VCaP (cell line): ENCODE results near the gene KCNAB2.

Experiments used
- H3K27ac ChIP-seq: fragments of 450-650 bp; 2 replicates; pipeline ENCODE4 v1.5.1; 2017
- CTCF ChIP-seq: fragments of 450-650 bp; conservative IDR thresholded peaks from 2 replicates; pipeline ENCODE4 v1.5.1; 2017; ENCODE audit warnings: mild to moderate bottlenecking, moderate library complexity

Gene KCNAB2

GRCh38 chr1:6096243-6097116, 50.8 kb downstream of the KCNAB2 start:
- TF ChIP-seq CTCF: no peak
- no peak overlapping the region for H3K27ac ChIP-seq

GRCh38 chr1:6097117-6097595, 51.5 kb downstream of the KCNAB2 start:
- no peak for TF ChIP-seq CTCF
- H3K27ac ChIP-seq: no peak overlapping the region

GRCh38 chr1:6097824-6098223, 52.1 kb downstream of the KCNAB2 start:
- H3K27ac ChIP-seq: no peak overlapping the region
- no peak for TF ChIP-seq CTCF

GRCh38 chr1:6098303-6099215, 52.9 kb downstream of the KCNAB2 start:
- no peak overlapping the region for H3K27ac ChIP-seq

GRCh38 chr1:6099297-6099696, 53.6 kb downstream of the KCNAB2 start:
- H3K27ac ChIP-seq: no peak overlapping the region
- no peak for TF ChIP-seq CTCF

More at GRCh38 chr1:6098303-6099215, 52.9 kb downstream of the KCNAB2 start:
- TF ChIP-seq CTCF: no peak

- peak; percentile 34 for TF ChIP-seq CTCF
- H3K27ac ChIP-seq: no peak overlapping the region
Measured at GRCh38 chr1:6099787-6100765, 54.4 kb downstream of the KCNAB2 start.
